ENCODE measurements around the gene SMC1A.

DNA sequence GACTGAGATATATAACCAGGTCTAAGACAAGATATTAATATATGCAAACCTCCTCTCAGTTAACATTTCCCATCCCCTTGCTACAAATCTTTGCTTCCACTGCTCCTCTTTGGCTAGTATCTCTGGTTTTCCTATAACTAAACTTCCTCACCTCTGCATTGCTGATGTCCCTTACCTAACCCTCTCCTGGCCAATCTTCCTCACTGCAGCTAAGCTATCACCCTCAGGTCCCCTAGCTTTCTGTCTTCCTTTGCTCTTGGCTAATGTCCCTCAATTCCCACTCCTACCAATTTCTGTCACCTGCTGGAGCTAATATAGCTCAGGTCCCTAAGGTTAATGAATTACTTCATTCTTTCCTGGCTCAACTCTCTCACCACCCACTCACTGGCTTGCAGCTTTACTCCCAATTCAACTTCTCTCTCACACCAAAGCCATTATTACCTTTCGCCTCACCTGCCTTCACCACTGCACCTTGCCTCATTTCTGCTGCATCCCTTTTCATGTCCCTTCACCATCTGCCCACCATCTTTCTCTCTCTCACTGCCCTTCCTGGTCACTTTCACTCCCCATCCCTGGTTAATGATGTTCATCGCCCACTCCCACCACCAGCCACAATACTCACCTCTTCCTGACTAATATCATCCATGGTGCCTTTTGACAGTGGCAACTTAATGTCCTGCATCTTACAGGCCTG is 26.7 kb downstream of the SMC1A start:
- TF ChIP-seq, protein P1, sequence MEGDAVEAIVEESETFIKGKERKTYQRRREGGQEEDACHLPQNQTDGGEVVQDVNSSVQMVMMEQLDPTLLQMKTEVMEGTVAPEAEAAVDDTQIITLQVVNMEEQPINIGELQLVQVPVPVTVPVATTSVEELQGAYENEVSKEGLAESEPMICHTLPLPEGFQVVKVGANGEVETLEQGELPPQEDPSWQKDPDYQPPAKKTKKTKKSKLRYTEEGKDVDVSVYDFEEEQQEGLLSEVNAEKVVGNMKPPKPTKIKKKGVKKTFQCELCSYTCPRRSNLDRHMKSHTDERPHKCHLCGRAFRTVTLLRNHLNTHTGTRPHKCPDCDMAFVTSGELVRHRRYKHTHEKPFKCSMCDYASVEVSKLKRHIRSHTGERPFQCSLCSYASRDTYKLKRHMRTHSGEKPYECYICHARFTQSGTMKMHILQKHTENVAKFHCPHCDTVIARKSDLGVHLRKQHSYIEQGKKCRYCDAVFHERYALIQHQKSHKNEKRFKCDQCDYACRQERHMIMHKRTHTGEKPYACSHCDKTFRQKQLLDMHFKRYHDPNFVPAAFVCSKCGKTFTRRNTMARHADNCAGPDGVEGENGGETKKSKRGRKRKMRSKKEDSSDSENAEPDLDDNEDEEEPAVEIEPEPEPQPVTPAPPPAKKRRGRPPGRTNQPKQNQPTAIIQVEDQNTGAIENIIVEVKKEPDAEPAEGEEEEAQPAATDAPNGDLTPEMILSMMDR (IDR thresholded peaks at IDR 0.05): no peak
- no peak for TF ChIP-seq POLR2A (IDR thresholded peaks at IDR 0.05)

All from heart left ventricle (tissue), 13 donors.